IMR-90 (cell line): Measurements from ENCODE around the gene OR4D6. TPM values are rescaled to one million over a fixed set of nuclear protein-coding genes. Genes with fewer than 3 reads are reported as not detected.

Experiments used
- ATAC-seq: fragments of 200-7000 bp; cut with Tn5 transposase; 2 replicates; pipeline ENCODE4 v1.9.1; 2020; ENCODE audit warnings: low read depth, mild to moderate bottlenecking, moderate library complexity
- BruUV-seq: library from RNA; stranded (reverse); fragments of 400-500 nt; replicated peaks from 2 replicates; lab custom pipeline; 2021; lab: Mats Ljungman, UMichigan
- CTCF ChIA-PET: fragments of 300-600 bp; formaldehyde crosslinking; extraction: SDS; loops from one replicate; lab custom pipeline; 2021; ENCODE audit warnings: antibody characterized with exemption; lab: Yijun Ruan, JAX
- POLR2A ChIA-PET: fragments of 300-600 bp; sonication (Branson Sonifier 250); formaldehyde crosslinking; loops from one replicate; lab custom pipeline; 2022; ENCODE audit warnings: antibody characterized with exemption; ENCODE audit not compliant: unreplicated experiment; lab: Charles Lee
- DNase-seq: peaks from one replicate; pipeline ENCODE4 v3.0.0; 2013
- H2AFZ ChIP-seq: replicated peaks from 2 replicates; pipeline ENCODE3; 2013; ENCODE audit warnings: low read length, mild to moderate bottlenecking; ENCODE audit not compliant: poor library complexity
- H2AK5ac ChIP-seq: 2 replicates; pipeline ENCODE4 v1.6.1; 2013; ENCODE audit warnings: low read depth, low read length, inconsistent platforms
- H2AK9ac ChIP-seq: replicated peaks from 2 replicates; pipeline ENCODE3; 2013; ENCODE audit warnings: mild to moderate bottlenecking, low read depth, low read length, moderate library complexity; ENCODE audit not compliant: poor library complexity
- H2BK120ac ChIP-seq: 2 replicates; pipeline ENCODE4 v1.6.1; 2013; ENCODE audit warnings: low read depth, low read length, inconsistent platforms
- H2BK15ac ChIP-seq: 3 replicates; pipeline ENCODE4 v1.6.1; 2013; ENCODE audit warnings: low read depth, low read length, inconsistent platforms
- H2BK20ac ChIP-seq: 2 replicates; pipeline ENCODE4 v1.6.1; 2013; ENCODE audit warnings: low read depth, mild to moderate bottlenecking, inconsistent platforms, low read length, moderate library complexity
- H2BK5ac ChIP-seq: 2 replicates; pipeline ENCODE4 v1.6.1; 2013; ENCODE audit warnings: mild to moderate bottlenecking, low read depth, low read length, inconsistent platforms; ENCODE audit not compliant: poor library complexity, severe bottlenecking
- H3K14ac ChIP-seq: replicated peaks from 2 replicates; pipeline ENCODE4 v1.6.1; 2013; ENCODE audit warnings: low read depth, low read length, inconsistent platforms
- H3K18ac ChIP-seq: 2 replicates; pipeline ENCODE4 v1.6.1; 2013; ENCODE audit warnings: low read depth, low read length, control low read depth
- H3K23ac ChIP-seq: 2 replicates; pipeline ENCODE4 v1.6.1; 2013; ENCODE audit warnings: low read depth, low read length, inconsistent platforms
- H3K27ac ChIP-seq: 2 replicates; pipeline ENCODE4 v1.5.1; 2013; ENCODE audit warnings: mild to moderate bottlenecking, control low read depth, low read length; ENCODE audit not compliant: insufficient read depth
- H3K27me3 ChIP-seq: 2 replicates; pipeline ENCODE4 v1.6.1; 2013; ENCODE audit warnings: low read length; ENCODE audit not compliant: control insufficient read depth, insufficient read depth
- H3K36me3 ChIP-seq: 2 replicates; pipeline ENCODE4 v1.6.1; 2013; ENCODE audit warnings: low read length, mixed read lengths; ENCODE audit not compliant: control insufficient read depth, insufficient read depth
- H3K4ac ChIP-seq: 2 replicates; pipeline ENCODE4 v1.6.1; 2013; ENCODE audit warnings: low read depth, low read length, inconsistent platforms
- H3K4me1 ChIP-seq: 2 replicates; pipeline ENCODE4 v1.6.1; 2013; ENCODE audit warnings: low read length, mixed read lengths; ENCODE audit not compliant: control insufficient read depth, insufficient read depth
- H3K4me2 ChIP-seq: 2 replicates; pipeline ENCODE4 v1.6.1; 2013; ENCODE audit warnings: low read depth, mild to moderate bottlenecking, control low read depth, low read length, moderate library complexity
- H3K4me3 ChIP-seq: 2 replicates; pipeline ENCODE4 v1.5.1; 2013; ENCODE audit warnings: low read depth, mild to moderate bottlenecking, control low read depth, low read length, moderate library complexity; ENCODE audit not compliant: insufficient read depth
- H3K56ac ChIP-seq: 2 replicates; pipeline ENCODE4 v1.6.1; 2013; ENCODE audit warnings: low read length, inconsistent platforms; ENCODE audit not compliant: insufficient read depth; ENCODE audit errors: extremely low read depth
- H3K79me1 ChIP-seq, 2 experiments: 2 replicates each; pipeline ENCODE4 v1.6.1; 2013; ENCODE audit warnings: low read length in 2 of 2, inconsistent platforms in 1 of 2, low read depth in 1 of 2
- H3K9ac ChIP-seq: 2 replicates; pipeline ENCODE4 v1.6.1; 2013; ENCODE audit warnings: low read depth, low read length, control low read depth
- H3K9me1 ChIP-seq: 2 replicates; pipeline ENCODE4 v1.6.1; 2013; ENCODE audit warnings: low read length, inconsistent platforms; ENCODE audit not compliant: insufficient read depth
- H3K9me3 ChIP-seq: 2 replicates; pipeline ENCODE4 v1.6.1; 2013; ENCODE audit warnings: low read length; ENCODE audit not compliant: control insufficient read depth, insufficient read depth
- H4K20me1 ChIP-seq: 2 replicates; pipeline ENCODE4 v1.6.1; 2013; ENCODE audit warnings: low read length, inconsistent platforms; ENCODE audit not compliant: insufficient read depth
- H4K5ac ChIP-seq: 2 replicates; pipeline ENCODE4 v1.6.1; 2013; ENCODE audit warnings: mild to moderate bottlenecking, low read depth, low read length, control low read depth
- H4K8ac ChIP-seq, 2 experiments: 2 replicates each; pipeline ENCODE4 v1.6.1; 2013; ENCODE audit warnings: low read depth in 2 of 2, low read length in 2 of 2, control low read depth in 1 of 2, inconsistent platforms in 1 of 2
- H4K91ac ChIP-seq: 2 replicates; pipeline ENCODE4 v1.6.1; 2013; ENCODE audit warnings: low read depth, low read length, inconsistent platforms; ENCODE audit not compliant: insufficient read depth
- CEBPB ChIP-seq: IDR thresholded peaks from 2 replicates; pipeline ENCODE4 v1.6.1; 2012; ENCODE audit warnings: low read depth, low read length, improper control_type of control experiment
- SMC3 ChIP-seq: fragments of 150-350 bp; IDR thresholded peaks from 2 replicates; pipeline ENCODE4 v1.6.1; 2016; ENCODE audit warnings: low read depth, mild to moderate bottlenecking, antibody characterized with exemption, low read length, moderate library complexity
- USF2 ChIP-seq: fragments of 150-350 bp; IDR thresholded peaks from 2 replicates; pipeline ENCODE4 v1.6.1; 2017; ENCODE audit warnings: mild to moderate bottlenecking, antibody characterized with exemption, low read length, low read depth
- WGBS, 2 experiments: methylation state at CpG; one replicate each; pipeline versions ENCODE4 v1.1.5 to v1.1.7; 2013; ENCODE audit warnings: missing lambda C conversion rate in 2 of 2; ENCODE audit not compliant: insufficient read length in 1 of 2; ENCODE audit errors: extremely low coverage in 2 of 2; 5-methylcytosine and 5-hydroxymethylcytosine counted together
- dilution Hi-C: fragments of 300-500 bp; cut with HindIII; formaldehyde crosslinking; loops from one replicate; pipeline ENCODE4 v1.14.3; 2018; ENCODE audit warnings: low sequenced_read_pairs; ENCODE audit not compliant: unreplicated experiment
- in situ Hi-C: fragments of 300-500 bp; cut with MboI; formaldehyde crosslinking; loops from 3 replicates; pipeline ENCODE4 v1.14.3; 2019; ENCODE audit warnings: low sequenced_read_pairs, inconsistent platforms, mixed read lengths
- intact Hi-C: fragments of 100-400 bp; cut with micrococcal nuclease; formaldehyde crosslinking; loops from 2 replicates; pipeline ENCODE4 v1.10.0; 2022
- polyA plus RNA-seq, 3 experiments: library from polyadenylated mRNA; depleted of rRNA; stranded (reverse); fragments of >200 nt; gene quantifications; 2 replicates each; pipeline ENCODE4 v1.2.3, GENCODE V29; 2012; ENCODE audit warnings: low replicate concordance in 1 of 3
- total RNA-seq: library from RNA; depleted of rRNA; stranded (reverse); fragments of >200 nt; gene quantifications from 2 replicates; pipeline ENCODE4 v1.2.3, GENCODE V29; 2012

OR4D6 gene
- total and polyA plus RNA-seq, 2 of the 4 experiments (the other 2 are of a cell fraction) = not detected

GRCh38 chr11:59413646-59414045 lies 43.1 kb upstream of the OR4D6 start:
- no peaks in the 10 kb centered on the region for H3K9me1 ChIP-seq
- no peak overlapping the region for H3K18ac ChIP-seq
- no peak overlapping the region for H4K8ac ChIP-seq
- no TSS peak for BruUV-seq
- no peak overlapping the region for H2BK15ac ChIP-seq
- WGBS, 2 experiments = no CpG with 5 or more reads among the region's 2 CpGs
- no peak overlapping the region for H2BK120ac ChIP-seq
- intact Hi-C loops = no loop called here
- no peak overlapping the region for H2AK5ac ChIP-seq
- no peaks in the 10 kb centered on the region for H3K27me3 ChIP-seq
- no peak overlapping the region for H2AFZ ChIP-seq
- no peak overlapping the region for H2BK20ac ChIP-seq
- TF ChIP-seq USF2 = no peak
- TF ChIP-seq SMC3 = no peak
- TF ChIP-seq CEBPB = peak; percentile 71
- in situ Hi-C loops = no loop called here
- DNase-seq = no peak
- H3K14ac ChIP-seq = no peak overlapping the region
- H3K4me1 ChIP-seq = no peaks in the 10 kb centered on the region
- no peak overlapping the region for H3K56ac ChIP-seq
- H3K4me3 ChIP-seq = no peak overlapping the region
- no peak overlapping the region for H2BK5ac ChIP-seq
- H4K91ac ChIP-seq = no peak overlapping the region
- H3K9me3 ChIP-seq = no peaks in the 10 kb centered on the region
- ChIA-PET CTCF (no interaction called here), POLR2A (no interaction called here)
- no peak overlapping the region for H3K23ac ChIP-seq
- H3K36me3 ChIP-seq = no peaks in the 10 kb centered on the region
- no peak overlapping the region for H4K5ac ChIP-seq
- dilution Hi-C loops = no loop called here
- no peak overlapping the region for H3K4me2 ChIP-seq
- H3K4ac ChIP-seq = no peak overlapping the region
- H2AK9ac ChIP-seq = no peak overlapping the region
- H3K79me1 ChIP-seq = no peaks in the 10 kb centered on the region
- H4K20me1 ChIP-seq = no peaks in the 10 kb centered on the region
- no peak overlapping the region for H3K27ac ChIP-seq
- no peak overlapping the region for H3K9ac ChIP-seq
- no peak for ATAC-seq
